Trophoblast cell (in vitro differentiated cells and primary cell): Measurements from ENCODE around the gene CCDC148.
"Not testable (repeated sequence)": the region's sequence is repeated elsewhere in the genome, so short reads cannot be mapped to it uniquely, and the experiment has no call there.

ENCODE experiments used
- DNase-seq, 2 donors: peaks; one replicate each; pipeline ENCODE4 v3.0.0-alpha.2; 2016
- H2AFZ ChIP-seq: 2 replicates; pipeline ENCODE4 v1.6.1; 2013; ENCODE audit warnings: low read length, moderate library complexity, mild to moderate bottlenecking; ENCODE audit not compliant: insufficient read depth, poor library complexity
- H2AK5ac ChIP-seq: 2 replicates; pipeline ENCODE4 v1.6.1; 2013; ENCODE audit warnings: mild to moderate bottlenecking, low read length
- H2BK120ac ChIP-seq: 2 replicates; pipeline ENCODE4 v1.6.1; 2013; ENCODE audit warnings: low read length, mild to moderate bottlenecking, moderate library complexity; ENCODE audit not compliant: insufficient read depth, poor library complexity
- H2BK12ac ChIP-seq: 2 replicates; pipeline ENCODE4 v1.6.1; 2013; ENCODE audit warnings: mild to moderate bottlenecking, low read length, moderate library complexity
- H2BK5ac ChIP-seq: 2 replicates; pipeline ENCODE4 v1.6.1; 2013; ENCODE audit warnings: low read length, low read depth, moderate library complexity, mild to moderate bottlenecking; ENCODE audit not compliant: poor library complexity
- H3K14ac ChIP-seq: 2 replicates; pipeline ENCODE4 v1.6.1; 2013; ENCODE audit warnings: mild to moderate bottlenecking, low read length
- H3K18ac ChIP-seq: 2 replicates; pipeline ENCODE4 v1.6.1; 2013; ENCODE audit warnings: mild to moderate bottlenecking, low read length
- H3K23ac ChIP-seq: 2 replicates; pipeline ENCODE4 v1.6.1; 2013; ENCODE audit warnings: low read length
- H3K27ac ChIP-seq: 2 replicates; pipeline ENCODE4 v1.5.1; 2013; ENCODE audit warnings: low read depth, mild to moderate bottlenecking, inconsistent platforms, low read length, moderate library complexity
- H3K27me3 ChIP-seq: 2 replicates; pipeline ENCODE4 v1.6.1; 2013; ENCODE audit warnings: inconsistent platforms, mild to moderate bottlenecking, low read length, moderate library complexity; ENCODE audit not compliant: insufficient read depth
- H3K36me3 ChIP-seq, 2 experiments: 1 replicate in 1 of 2; 2 replicates in 1 of 2; pipeline ENCODE4 v1.6.1; 2013; ENCODE audit warnings: low read length in 2 of 2, mild to moderate bottlenecking in 2 of 2, moderate library complexity in 1 of 2; ENCODE audit not compliant: insufficient read depth in 2 of 2, control insufficient read depth in 1 of 2
- H3K4ac ChIP-seq: 2 replicates; pipeline ENCODE4 v1.6.1; 2013; ENCODE audit warnings: low read depth, mild to moderate bottlenecking, low read length, moderate library complexity
- H3K4me1 ChIP-seq, 2 experiments: 1 replicate in 1 of 2; 2 replicates in 1 of 2; pipeline ENCODE4 v1.6.1; 2013; ENCODE audit warnings: low read length in 2 of 2, mild to moderate bottlenecking in 2 of 2, moderate library complexity in 1 of 2; ENCODE audit not compliant: insufficient read depth in 2 of 2, control insufficient read depth in 1 of 2
- H3K4me2 ChIP-seq: 2 replicates; pipeline ENCODE4 v1.6.1; 2013; ENCODE audit warnings: inconsistent platforms, mild to moderate bottlenecking, low read length, moderate library complexity
- H3K4me3 ChIP-seq: 2 replicates; pipeline ENCODE4 v1.5.1; 2013; ENCODE audit warnings: mild to moderate bottlenecking, low read depth, low read length, inconsistent platforms
- H3K79me1 ChIP-seq: one replicate; pipeline ENCODE4 v1.6.1; 2013; ENCODE audit warnings: low read length
- H3K79me2 ChIP-seq: 2 replicates; pipeline ENCODE4 v1.6.1; 2013; ENCODE audit warnings: low read length, mild to moderate bottlenecking; ENCODE audit not compliant: control insufficient read depth, insufficient read depth, poor library complexity
- H3K9ac ChIP-seq: 2 replicates; pipeline ENCODE4 v1.6.1; 2013; ENCODE audit warnings: mild to moderate bottlenecking, low read length
- H3K9me3 ChIP-seq: 2 replicates; pipeline ENCODE4 v1.6.1; 2013; ENCODE audit warnings: low read depth, mild to moderate bottlenecking, control low read depth, inconsistent platforms, low read length; ENCODE audit not compliant: insufficient read depth
- H4K12ac ChIP-seq: 2 replicates; pipeline ENCODE4 v1.6.1; 2013; ENCODE audit warnings: low read depth, mild to moderate bottlenecking, low read length, moderate library complexity
- H4K8ac ChIP-seq: 2 replicates; pipeline ENCODE4 v1.6.1; 2013; ENCODE audit warnings: low read depth, mild to moderate bottlenecking, low read length, moderate library complexity
- H4K91ac ChIP-seq: one replicate; pipeline ENCODE4 v1.6.1; 2013; ENCODE audit warnings: low read depth, mild to moderate bottlenecking, low read length, moderate library complexity
- WGBS: extraction: QIAGEN DNeasy Blood & Tissue Kit; methylation state at CpG from one replicate; pipeline ENCODE4 v1.1.7; 2013; ENCODE audit warnings: missing lambda C conversion rate; ENCODE audit not compliant: insufficient read length, insufficient coverage; ENCODE audit errors: extremely low coverage; 5-methylcytosine and 5-hydroxymethylcytosine counted together

CCDC148 gene

GRCh38 chr2:158477202-158477601 is 20.6 kb upstream of the CCDC148 start:
- no peak overlapping the region for H4K12ac ChIP-seq
- H2AK5ac ChIP-seq, result no peak overlapping the region
- H3K23ac ChIP-seq, result no peak overlapping the region
- no peak overlapping the region for H3K27ac ChIP-seq
- H2AFZ ChIP-seq, result no peak overlapping the region
- H3K14ac ChIP-seq, result no peak overlapping the region
- no peak overlapping the region for H3K4me3 ChIP-seq
- H3K27me3 ChIP-seq, result no peaks in the 10 kb centered on the region
- H3K4me1 ChIP-seq, result peaks cover 1 to 2% of the 10 kb centered on the region in 2 experiments
- H2BK5ac ChIP-seq, result no peak overlapping the region
- H3K4ac ChIP-seq, result no peak overlapping the region
- H3K4me2 ChIP-seq, result no peak overlapping the region
- H3K79me2 ChIP-seq, result no peaks in the 10 kb centered on the region
- no CpG with 5 or more reads among the region's 3 CpGs for WGBS
- no peak overlapping the region for H3K18ac ChIP-seq
- peaks cover 1% of the 10 kb centered on the region for H3K79me1 ChIP-seq
- H2BK12ac ChIP-seq, result no peak overlapping the region
- H3K9ac ChIP-seq, result no peak overlapping the region
- H4K91ac ChIP-seq, result no peak overlapping the region
- no peaks in the 10 kb centered on the region for H3K36me3 ChIP-seq
- no peak for DNase-seq
- no peaks in the 10 kb centered on the region for H3K9me3 ChIP-seq
- H4K8ac ChIP-seq, result no peak overlapping the region
- H2BK120ac ChIP-seq, result no peak overlapping the region

GRCh38 chr2:158474526-158475011 is 18.0 kb upstream of the CCDC148 start:
- DNase-seq, H4K8ac ChIP-seq, H3K79me1 ChIP-seq, H3K18ac ChIP-seq, H3K4me2 ChIP-seq, H3K79me2 ChIP-seq, H3K9me3 ChIP-seq, H3K36me3 ChIP-seq, H3K27ac ChIP-seq, H3K14ac ChIP-seq, H3K27me3 ChIP-seq, H3K9ac ChIP-seq, H4K12ac ChIP-seq, H3K23ac ChIP-seq, H2AFZ ChIP-seq, H2BK5ac ChIP-seq, H2BK120ac ChIP-seq, H2AK5ac ChIP-seq, H2BK12ac ChIP-seq, H3K4me3 ChIP-seq, H3K4me1 ChIP-seq, H4K91ac ChIP-seq, H3K4ac ChIP-seq: not testable (repeated sequence)
- WGBS, result no CpG with 5 or more reads among the region's 3 CpGs

- WGBS, result no CpG with 5 or more reads among the region's 8 CpGs
- no peak overlapping the region for H2AFZ ChIP-seq
- no peak overlapping the region for H2AK5ac ChIP-seq
- H3K4me2 ChIP-seq, result no peak overlapping the region
- no peak overlapping the region for H4K12ac ChIP-seq
- H3K4me1 ChIP-seq, result no peaks in the 10 kb centered on the region
- no peak overlapping the region for H3K14ac ChIP-seq
- no peaks in the 10 kb centered on the region for H3K9me3 ChIP-seq
- H3K36me3 ChIP-seq, result peaks cover 0 to 2% of the 10 kb centered on the region in 2 experiments
- no peak overlapping the region for H3K4ac ChIP-seq
- no peak overlapping the region for H4K8ac ChIP-seq
- H2BK12ac ChIP-seq, result no peak overlapping the region
- no peaks in the 10 kb centered on the region for H3K27me3 ChIP-seq
- peak in 1 of 2 donors; percentile 43 for DNase-seq
- H4K91ac ChIP-seq, result no peak overlapping the region
- H3K27ac ChIP-seq, result no peak overlapping the region
- H3K79me2 ChIP-seq, result no peaks in the 10 kb centered on the region
- H2BK5ac ChIP-seq, result no peak overlapping the region
- H3K79me1 ChIP-seq, result no peaks in the 10 kb centered on the region
- no peak overlapping the region for H3K9ac ChIP-seq
- H2BK120ac ChIP-seq, result no peak overlapping the region
- H3K23ac ChIP-seq, result no peak overlapping the region
- H3K18ac ChIP-seq, result no peak overlapping the region
- no peak overlapping the region for H3K4me3 ChIP-seq
Measured at GRCh38 chr2:158473719-158474392, 17.3 kb upstream of the CCDC148 start.

GRCh38 chr2:158473300-158473699 is 16.7 kb upstream of the CCDC148 start:
- H3K79me2 ChIP-seq, H3K23ac ChIP-seq, H3K18ac ChIP-seq, H4K91ac ChIP-seq, H3K27me3 ChIP-seq, H3K36me3 ChIP-seq, H4K12ac ChIP-seq, H3K4ac ChIP-seq, H2BK120ac ChIP-seq, DNase-seq, H2BK5ac ChIP-seq, H3K4me3 ChIP-seq, H3K9me3 ChIP-seq, H2BK12ac ChIP-seq, H3K9ac ChIP-seq, H4K8ac ChIP-seq, H3K14ac ChIP-seq, H2AK5ac ChIP-seq, H3K79me1 ChIP-seq, H3K4me2 ChIP-seq, H3K27ac ChIP-seq, H3K4me1 ChIP-seq, H2AFZ ChIP-seq: not testable (repeated sequence)
- no CpG with 5 or more reads among the region's 3 CpGs for WGBS
